Astrocyte (in vitro differentiated cells and primary cell): ENCODE measurements around the gene GTF3A. TPM values are rescaled to one million over a fixed set of nuclear protein-coding genes. Genes with fewer than 3 reads are reported as not detected.
"Not testable (repeated sequence)": the region's sequence is repeated elsewhere in the genome, so short reads cannot be mapped to it uniquely, and the experiment has no call there.

Source experiments
- DNase-seq: peaks from one replicate; pipeline ENCODE4 v3.0.0-alpha.2; 2010; ENCODE audit warnings: low read depth
- FAIRE-seq: peaks from 2 replicates; lab custom pipeline; 2011; peaks lifted over from hg19 to GRCh38; lab: Jason Lieb, UNC
- H2AFZ ChIP-seq: 2 replicates; pipeline ENCODE4 v1.6.0; 2012; ENCODE audit warnings: low read depth, low read length, inconsistent platforms
- H3K27ac ChIP-seq: 2 replicates; pipeline ENCODE4 v1.5.1; 2011; ENCODE audit warnings: low read depth, low read length, inconsistent platforms
- H3K27me3 ChIP-seq: 2 replicates; pipeline ENCODE4 v1.6.0; 2011; ENCODE audit warnings: low read length, inconsistent platforms; ENCODE audit not compliant: insufficient read depth
- H3K36me3 ChIP-seq: 2 replicates; pipeline ENCODE4 v1.5.1; 2011; ENCODE audit warnings: low read length, inconsistent platforms; ENCODE audit not compliant: insufficient read depth
- H3K4me1 ChIP-seq: 2 replicates; pipeline ENCODE4 v1.5.1; 2011; ENCODE audit warnings: low read length, inconsistent platforms; ENCODE audit not compliant: insufficient read depth
- H3K4me2 ChIP-seq: 2 replicates; pipeline ENCODE4 v1.6.0; 2012; ENCODE audit warnings: low read length, inconsistent platforms
- H3K4me3 ChIP-seq: 2 replicates; pipeline ENCODE4 v1.5.1; 2011; ENCODE audit warnings: low read depth, mild to moderate bottlenecking, low read length, inconsistent platforms; ENCODE audit not compliant: insufficient read depth
- H3K79me2 ChIP-seq: 2 replicates; pipeline ENCODE4 v1.6.0; 2012; ENCODE audit warnings: mild to moderate bottlenecking, low read length, inconsistent platforms; ENCODE audit not compliant: insufficient read depth
- H3K9ac ChIP-seq: 2 replicates; pipeline ENCODE4 v1.6.0; 2012; ENCODE audit warnings: mild to moderate bottlenecking, low read length, inconsistent platforms
- H3K9me3 ChIP-seq: 2 replicates; pipeline ENCODE4 v1.5.1; 2012; ENCODE audit warnings: low read depth, mild to moderate bottlenecking, low read length, inconsistent platforms; ENCODE audit not compliant: insufficient read depth
- H4K20me1 ChIP-seq: 2 replicates; pipeline ENCODE4 v1.6.0; 2012; ENCODE audit warnings: low read length, inconsistent platforms; ENCODE audit not compliant: insufficient read depth
- H3K27ac Mint-ChIP-seq: one replicate; pipeline ENCODE4 v1.8.0; 2021; ENCODE audit warnings: mild to moderate bottlenecking, mixed read lengths; ENCODE audit not compliant: unreplicated experiment
- H3K27me3 Mint-ChIP-seq: one replicate; pipeline ENCODE4 v1.8.0; 2021; ENCODE audit warnings: low read depth, mixed read lengths; ENCODE audit not compliant: unreplicated experiment
- H3K36me3 Mint-ChIP-seq: one replicate; pipeline ENCODE4 v1.8.0; 2021; ENCODE audit warnings: low read depth, mixed read lengths; ENCODE audit not compliant: unreplicated experiment
- H3K4me1 Mint-ChIP-seq: one replicate; pipeline ENCODE4 v1.8.0; 2021; ENCODE audit warnings: low read depth, mixed read lengths; ENCODE audit not compliant: unreplicated experiment
- H3K4me3 Mint-ChIP-seq: one replicate; pipeline ENCODE4 v1.8.0; 2021; ENCODE audit warnings: mild to moderate bottlenecking, moderate library complexity, mixed read lengths; ENCODE audit not compliant: unreplicated experiment
- H3K9me3 Mint-ChIP-seq: one replicate; pipeline ENCODE4 v1.8.0; 2021; ENCODE audit warnings: mild to moderate bottlenecking, mixed read lengths; ENCODE audit not compliant: unreplicated experiment
- EZH2 ChIP-seq: IDR thresholded peaks from 2 replicates; pipeline ENCODE4 v1.6.1; 2012; ENCODE audit warnings: mild to moderate bottlenecking, low read length, inconsistent platforms; ENCODE audit not compliant: insufficient read depth
- total RNA-seq: library from RNA; stranded (reverse); gene quantifications from 2 replicates; pipeline ENCODE4 v1.2.1, GENCODE V29; 2021
- TF ChIP-seq, protein P1 (sequence below): IDR thresholded peaks from 2 replicates; pipeline ENCODE4 v1.5.1; 2011; ENCODE audit warnings: low read depth, mild to moderate bottlenecking, inconsistent platforms, low read length, moderate library complexity; ENCODE audit not compliant: insufficient read depth

The GTF3A gene
- total RNA-seq, 1 donor from 2014 or later: 83.6 TPM

- no peak for TF ChIP-seq EZH2
- TF ChIP-seq, protein P1, sequence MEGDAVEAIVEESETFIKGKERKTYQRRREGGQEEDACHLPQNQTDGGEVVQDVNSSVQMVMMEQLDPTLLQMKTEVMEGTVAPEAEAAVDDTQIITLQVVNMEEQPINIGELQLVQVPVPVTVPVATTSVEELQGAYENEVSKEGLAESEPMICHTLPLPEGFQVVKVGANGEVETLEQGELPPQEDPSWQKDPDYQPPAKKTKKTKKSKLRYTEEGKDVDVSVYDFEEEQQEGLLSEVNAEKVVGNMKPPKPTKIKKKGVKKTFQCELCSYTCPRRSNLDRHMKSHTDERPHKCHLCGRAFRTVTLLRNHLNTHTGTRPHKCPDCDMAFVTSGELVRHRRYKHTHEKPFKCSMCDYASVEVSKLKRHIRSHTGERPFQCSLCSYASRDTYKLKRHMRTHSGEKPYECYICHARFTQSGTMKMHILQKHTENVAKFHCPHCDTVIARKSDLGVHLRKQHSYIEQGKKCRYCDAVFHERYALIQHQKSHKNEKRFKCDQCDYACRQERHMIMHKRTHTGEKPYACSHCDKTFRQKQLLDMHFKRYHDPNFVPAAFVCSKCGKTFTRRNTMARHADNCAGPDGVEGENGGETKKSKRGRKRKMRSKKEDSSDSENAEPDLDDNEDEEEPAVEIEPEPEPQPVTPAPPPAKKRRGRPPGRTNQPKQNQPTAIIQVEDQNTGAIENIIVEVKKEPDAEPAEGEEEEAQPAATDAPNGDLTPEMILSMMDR: no peak
- H3K4me1 ChIP-seq: no peaks in the 10 kb centered on the region
- Mint-ChIP-seq H3K4me3 (no peak overlapping the region), H3K27ac (no peak overlapping the region), H3K4me1 (no peaks in the 10 kb centered on the region), H3K36me3 (no peaks in the 10 kb centered on the region), H3K27me3 (peaks cover 3% of the 10 kb centered on the region), H3K9me3 (no peaks in the 10 kb centered on the region)
- H4K20me1 ChIP-seq: no peaks in the 10 kb centered on the region
- H3K36me3 ChIP-seq: no peaks in the 10 kb centered on the region
- H3K79me2 ChIP-seq: no peaks in the 10 kb centered on the region
- no peak overlapping the region for H3K27ac ChIP-seq
- DNase-seq (no peak), FAIRE-seq (no peak)
- no peaks in the 10 kb centered on the region for H3K27me3 ChIP-seq
- H3K4me3 ChIP-seq: no peak overlapping the region
- no peak overlapping the region for H3K4me2 ChIP-seq
- H3K9me3 ChIP-seq: no peaks in the 10 kb centered on the region
- H3K9ac ChIP-seq: no peak overlapping the region
- H2AFZ ChIP-seq: no peak overlapping the region
Measured at GRCh38 chr13:27395007-27395510, 29.4 kb upstream of the GTF3A start.

DNA sequence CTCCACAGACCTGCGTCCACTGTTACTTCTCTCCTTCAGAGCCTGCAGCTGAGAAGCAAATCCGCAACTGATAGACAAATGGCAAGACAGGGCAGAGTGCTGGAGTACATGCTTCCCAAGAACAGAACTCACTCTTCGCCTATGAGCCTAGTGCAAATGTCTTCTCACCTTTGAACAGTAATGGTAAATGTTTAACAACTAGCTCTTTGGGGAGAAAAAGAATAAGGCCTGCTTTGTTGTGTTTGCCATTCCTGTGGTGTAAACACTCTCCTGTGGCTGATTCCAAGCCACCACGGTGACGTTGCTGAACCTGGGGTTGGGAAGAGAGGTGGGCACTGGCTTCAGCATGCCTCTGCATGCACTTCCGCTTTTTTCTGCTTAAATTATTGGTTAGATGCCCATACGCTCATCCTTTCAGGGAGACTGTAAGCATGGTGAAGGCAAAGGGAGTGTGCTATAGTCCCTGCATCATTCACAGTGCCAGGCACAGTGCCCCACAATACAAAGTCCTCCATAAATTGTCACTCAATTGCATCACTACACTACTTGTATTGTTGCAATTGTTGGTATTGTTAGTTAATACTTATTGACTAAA, 28.1 kb upstream of the GTF3A start:
- no peaks in the 10 kb centered on the region for H3K36me3 ChIP-seq
- H4K20me1 ChIP-seq: no peaks in the 10 kb centered on the region
- FAIRE-seq (no peak), DNase-seq (no peak)
- Mint-ChIP-seq H3K4me1 (no peaks in the 10 kb centered on the region), H3K27ac (no peak overlapping the region), H3K4me3 (no peak overlapping the region), H3K27me3 (peaks cover 3% of the 10 kb centered on the region), H3K9me3 (no peaks in the 10 kb centered on the region), H3K36me3 (no peaks in the 10 kb centered on the region)
- no peaks in the 10 kb centered on the region for H3K79me2 ChIP-seq
- no peaks in the 10 kb centered on the region for H3K27me3 ChIP-seq
- H3K4me3 ChIP-seq: no peak overlapping the region
- no peaks in the 10 kb centered on the region for H3K4me1 ChIP-seq
- no peak overlapping the region for H3K9ac ChIP-seq
- H2AFZ ChIP-seq: no peak overlapping the region
- H3K4me2 ChIP-seq: no peak overlapping the region
- H3K9me3 ChIP-seq: no peaks in the 10 kb centered on the region
- no peak overlapping the region for H3K27ac ChIP-seq
- TF ChIP-seq, protein P1: no peak
- TF ChIP-seq EZH2: no peak

GRCh38 chr13:27398360-27398759, 26.1 kb upstream of the GTF3A start:
- peaks cover 7% of the 10 kb centered on the region for H3K4me1 Mint-ChIP-seq
- no peak for FAIRE-seq

DNA sequence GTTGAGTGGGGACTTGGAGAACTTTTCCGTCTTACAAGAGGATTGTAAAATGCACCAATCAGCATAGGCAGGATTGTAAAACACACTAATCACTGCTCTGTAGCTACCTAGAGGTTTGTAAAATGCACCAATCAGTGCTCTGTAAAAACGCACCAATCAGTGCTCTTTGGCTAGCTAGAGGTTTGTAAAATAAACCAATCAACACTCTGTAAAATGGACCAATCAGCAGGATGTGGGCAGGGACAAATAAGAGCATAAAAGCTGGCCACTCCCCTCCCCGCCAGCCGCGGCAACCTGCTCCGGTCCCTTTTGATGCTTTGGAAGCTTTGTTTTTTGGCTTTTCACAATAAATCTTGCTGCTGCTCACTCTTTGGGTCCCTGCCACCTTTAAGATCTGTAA, 24.0 kb upstream of the GTF3A start:
- H3K4me3 ChIP-seq, H3K9ac ChIP-seq, H3K9me3 Mint-ChIP-seq, H3K36me3 ChIP-seq, H4K20me1 ChIP-seq, H3K36me3 Mint-ChIP-seq, H3K79me2 ChIP-seq, H3K27me3 Mint-ChIP-seq, H3K4me1 ChIP-seq, H3K27me3 ChIP-seq, FAIRE-seq, H2AFZ ChIP-seq, H3K4me3 Mint-ChIP-seq, H3K4me2 ChIP-seq, H3K27ac ChIP-seq, DNase-seq, H3K27ac Mint-ChIP-seq, H3K9me3 ChIP-seq: not testable (repeated sequence)
- H3K4me1 Mint-ChIP-seq: peaks cover 17% of the 10 kb centered on the region

More at GRCh38 chr13:27398360-27398759, 26.1 kb upstream of the GTF3A start:
- peaks cover 3% of the 10 kb centered on the region for H3K27me3 Mint-ChIP-seq
- DNase-seq: no peak
- H3K27ac Mint-ChIP-seq: no peak overlapping the region
- Histone ChIP-seq H3K9ac (no peak overlapping the region), H3K27me3 (no peaks in the 10 kb centered on the region), H3K4me2 (no peak overlapping the region), H2AFZ (no peak overlapping the region), H4K20me1 (no peaks in the 10 kb centered on the region), H3K9me3 (no peaks in the 10 kb centered on the region), H3K27ac (no peak overlapping the region), H3K4me1 (peaks cover 3% of the 10 kb centered on the region), H3K4me3 (no peak overlapping the region), H3K79me2 (no peaks in the 10 kb centered on the region), H3K36me3 (no peaks in the 10 kb centered on the region)
- TF ChIP-seq EZH2: no peak
- TF ChIP-seq, protein P1: no peak
- H3K36me3 Mint-ChIP-seq: no peaks in the 10 kb centered on the region
- H3K9me3 Mint-ChIP-seq: no peaks in the 10 kb centered on the region
- no peak overlapping the region for H3K4me3 Mint-ChIP-seq
